Adrenal gland (tissue), 12 donors: ENCODE measurements around the gene RIPK3. TPM values are rescaled to one million over a fixed set of nuclear protein-coding genes. Genes with fewer than 3 reads are reported as not detected.
A peak's percentile ranks its signal among the peaks of the same experiment; 100 is the strongest.

ENCODE experiments used
- DNase-seq, 7 donors: peaks; one replicate each; pipeline ENCODE4 v3.0.0-alpha.2; 2019 to 2020
- H3K27ac ChIP-seq, 5 donors: fragments of 200-600 bp; sonication (generic) in 4 of 5; 1 replicate in 3 of 5; 2 replicates in 2 of 5; pipeline versions ENCODE4 v1.5.1 to v1.8.0; 2016 to 2020; ENCODE audit warnings: mild to moderate bottlenecking in 1 of 5
- H3K27me3 ChIP-seq: fragments of 200-600 bp; 2 replicates; pipeline ENCODE4 v1.8.0; 2021
- H3K36me3 ChIP-seq, 2 donors: fragments of 200-600 bp; replicated peaks in 1 of 2; 1 replicate in 1 of 2; 2 replicates in 1 of 2; pipeline versions ENCODE4 v1.5.1 to v1.8.0; 2018 to 2022
- H3K4me1 ChIP-seq, 2 donors: fragments of 200-600 bp; replicated peaks in 1 of 2; 1 replicate in 1 of 2; 2 replicates in 1 of 2; pipeline versions ENCODE4 v1.5.1 to v1.8.0; 2018 to 2021
- H3K4me3 ChIP-seq, 4 donors: fragments of 200-600 bp; sonication (generic) in 3 of 4; one replicate each; pipeline ENCODE4 v1.5.1; 2016 to 2018
- H3K9me3 ChIP-seq, 3 donors: fragments of 200-600 bp; sonication (generic) in 1 of 3; replicated peaks in 1 of 3; 1 replicate in 2 of 3; 2 replicates in 1 of 3; pipeline versions ENCODE4 v1.5.1 to v1.8.0; 2016 to 2021
- CTCF ChIP-seq, 6 experiments: fragments of 450-650 bp in 4 of 6; fragments of 200-600 bp in 2 of 6; sonication (generic) in 1 of 6; IDR thresholded peaks; 1 replicate in 5 of 6; 2 replicates in 1 of 6; pipeline versions ENCODE4 v1.5.1 to v1.8.0; 2016 to 2021; ENCODE audit warnings: antibody characterized with exemption in 6 of 6, mild to moderate bottlenecking in 2 of 6, moderate library complexity in 1 of 6
- POLR2A ChIP-seq, 2 donors: fragments of 450-650 bp; IDR thresholded peaks; one replicate each; pipeline ENCODE4 v1.6.1; 2017; ENCODE audit warnings: antibody characterized with exemption in 2 of 2, mild to moderate bottlenecking in 2 of 2, moderate library complexity in 1 of 2
- WGBS, 4 donors: extraction: QIAGEN DNeasy Blood & Tissue Kit in 2 of 4; methylation state at CpG; one replicate each; pipeline versions ENCODE4 v1.1.5 to v1.1.7; 2013 to 2017; 5-methylcytosine and 5-hydroxymethylcytosine counted together
- intact Hi-C, 2 donors: fragments of 100-400 bp; cut with DNase I; formaldehyde crosslinking; loops; one replicate each; pipeline versions ENCODE4 v1.14.1 to v1.15.0; 2022 to 2023
- polyA plus RNA-seq, 3 donors: library from polyadenylated mRNA; stranded (reverse); fragments of 200-250 nt in 2 of 3; fragments of 350-450 nt in 1 of 3; fragmentation: Illumina TruSeq in 1 of 3; extraction: RNeasy Lipid Tissue Mini Kit (QIAGEN cat#74804) in 1 of 3; gene quantifications; one replicate each; pipeline ENCODE4 v1.2.3, GENCODE V29; 2013 to 2014
- total RNA-seq, 9 donors: library from RNA; depleted of rRNA in 4 of 9; stranded (reverse); fragments of >200 nt in 4 of 9; fragments of 120-200 nt in 1 of 9; fragmentation: NEBNext Ultra II Directional in 1 of 9; extraction: Animal tissue kit (Norgen Biotek cat#: 25700) in 1 of 9; gene quantifications; one replicate each; pipeline versions ENCODE4 v1.1.0 to v1.2.4, GENCODE V29; 2013 to 2023
- donor health status: healthy with polysubstance abuse.
- donor health status: Bipolar disorder and iron deficiency.
- donor health status: DM: yes; HTN: yes; CAD: no.
- donor health status: DM: no; HTN: no; CAD: no.
- donor health status: DM: no; HTN: no; CAD: no.
- donor health status: DM: yes; HTN: yes; CAD: no.

The RIPK3 gene
- total and polyA plus RNA-seq, 12 donors, result 0.50 to 10.4 (median 3.8) TPM

GRCh38 chr14:24342889-24343288, 3.1 kb upstream of the RIPK3 start:
- WGBS, 4 donors, result 76 to 93% (median 90%) methylated on average over 4 of the region's 4 CpGs
- H3K9me3 ChIP-seq, result no peaks in the 10 kb centered on the region
- H3K4me1 ChIP-seq, result no peaks in the 10 kb centered on the region
- intact Hi-C loops, result no loop called here
- H3K4me3 ChIP-seq, result no peak overlapping the region
- no peak for TF ChIP-seq CTCF (IDR thresholded peaks at IDR 0.05)
- TF ChIP-seq POLR2A (IDR thresholded peaks at IDR 0.05), result no peak
- H3K36me3 ChIP-seq, result no peaks in the 10 kb centered on the region
- no peak for DNase-seq
- H3K27me3 ChIP-seq, result no peaks in the 10 kb centered on the region
- no peak overlapping the region for H3K27ac ChIP-seq

- Histone ChIP-seq H3K4me3 (no peak overlapping the region), H3K36me3 (no peaks in the 10 kb centered on the region), H3K9me3 (no peaks in the 10 kb centered on the region), H3K4me1 (no peaks in the 10 kb centered on the region), H3K27me3 (no peaks in the 10 kb centered on the region), H3K27ac (no peak overlapping the region)
- WGBS, 4 donors, result 75 to 100% (median 96%) methylated on average over 1 of the region's 1 CpG
- TF ChIP-seq POLR2A (IDR thresholded peaks at IDR 0.05), result no peak
- no peak for TF ChIP-seq CTCF (IDR thresholded peaks at IDR 0.05)
- DNase-seq, result no peak
- intact Hi-C loops, result no loop called here
Observed at GRCh38 chr14:24340606-24341005, 815 bp upstream of the RIPK3 start.

GRCh38 chr14:24338843-24339242, 948 bp downstream of the RIPK3 start:
- Histone ChIP-seq H3K9me3 (no peaks in the 10 kb centered on the region), H3K4me3 (peak overlapping the region in 1 of 4 donors; percentile 42), H3K36me3 (no peaks in the 10 kb centered on the region), H3K27ac (no peak overlapping the region), H3K4me1 (peaks cover 0 to 10% of the 10 kb centered on the region in 2 donors), H3K27me3 (peaks cover 11% of the 10 kb centered on the region)
- WGBS, 4 donors, result 82 to 88% (median 84%) methylated on average over 12 to 14 of the region's 14 CpGs; no CpG with 5 or more reads in 1 of the 4 donors
- intact Hi-C loops, result no loop called here
- DNase-seq, result no peak
- TF ChIP-seq CTCF (IDR thresholded peaks at IDR 0.05) (no peak), POLR2A (IDR thresholded peaks at IDR 0.05) (no peak)

GRCh38 chr14:24337824-24338175, 2.0 kb downstream of the RIPK3 start:
- Histone ChIP-seq H3K4me3 (no peak overlapping the region), H3K4me1 (peaks cover 0 to 18% of the 10 kb centered on the region in 2 donors), H3K36me3 (no peaks in the 10 kb centered on the region), H3K27ac (no peak overlapping the region), H3K27me3 (peaks cover 11% of the 10 kb centered on the region), H3K9me3 (no peaks in the 10 kb centered on the region)
- intact Hi-C loops, result no loop called here
- DNase-seq, result no peak
- TF ChIP-seq CTCF (IDR thresholded peaks at IDR 0.05), result no peak
- TF ChIP-seq POLR2A (IDR thresholded peaks at IDR 0.05), result no peak
- 89 to 93% (median 90%) methylated on average over 8 of the region's 8 CpGs for WGBS, 4 donors
